ENCODE measurements around the gene MAGEH1.
"Not testable (repeated sequence)": the region's sequence is repeated elsewhere in the genome, so short reads cannot be mapped to it uniquely, and the experiment has no call there.

MAGEH1 gene

DNA sequence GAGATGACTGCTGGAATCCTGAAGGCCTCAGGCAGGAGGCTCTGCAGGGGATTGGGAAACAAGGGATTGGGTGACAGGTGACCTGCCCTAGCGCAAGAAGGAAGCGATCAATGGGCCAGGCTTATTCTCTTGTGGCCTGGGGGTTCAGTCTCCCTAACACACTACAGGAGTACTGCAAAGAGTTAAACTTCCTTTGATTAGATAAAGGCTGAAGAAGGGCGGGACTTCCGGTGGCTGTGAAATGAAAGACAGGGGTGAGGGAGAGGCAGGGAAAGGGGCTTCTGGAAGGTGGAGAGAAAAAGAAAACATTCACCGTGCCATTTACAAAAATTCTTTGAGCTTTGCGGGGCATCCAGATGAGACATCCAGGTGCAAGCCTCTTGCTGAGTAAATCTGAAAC, 3.8 kb downstream of the MAGEH1 start:
- H3K36me3 ChIP-seq (ENCODE audit: control insufficient read depth in 4 of 4, insufficient read depth in 4 of 4, low read length in 3 of 4); H3K27ac ChIP-seq (ENCODE audit: insufficient read depth in 1 of 2, low read depth in 1 of 2, low read length in 2 of 2, poor library complexity in 1 of 2, severe bottlenecking in 2 of 2); H3K27me3 ChIP-seq (replicated peaks in 2 of 5; ENCODE audit: control insufficient read depth in 4 of 5, insufficient read depth in 5 of 5, low read length in 4 of 5); POLR2A ChIA-PET; H3K9me3 ChIP-seq (ENCODE audit: control extremely low read depth in 1 of 5, control insufficient read depth in 4 of 5, insufficient read depth in 2 of 5, low read depth in 1 of 5, low read length in 4 of 5); DNase-seq; CTCF ChIA-PET; H3K4me3 ChIP-seq (ENCODE audit: control insufficient read depth in 1 of 7, extremely low read depth in 1 of 7, insufficient read depth in 4 of 7, low read depth in 2 of 7, low read length in 6 of 7): not testable (repeated sequence)
- peaks cover 0 to 11% (median 7%) of the 10 kb centered on the region in 4 experiments for H3K4me1 ChIP-seq (ENCODE audit: control extremely low read depth in 1 of 4, control insufficient read depth in 4 of 4, insufficient read depth in 4 of 4, low read length in 3 of 4)
- no CpG with 5 or more reads among the region's 6 CpGs for WGBS (ENCODE audit: insufficient coverage)

DNA sequence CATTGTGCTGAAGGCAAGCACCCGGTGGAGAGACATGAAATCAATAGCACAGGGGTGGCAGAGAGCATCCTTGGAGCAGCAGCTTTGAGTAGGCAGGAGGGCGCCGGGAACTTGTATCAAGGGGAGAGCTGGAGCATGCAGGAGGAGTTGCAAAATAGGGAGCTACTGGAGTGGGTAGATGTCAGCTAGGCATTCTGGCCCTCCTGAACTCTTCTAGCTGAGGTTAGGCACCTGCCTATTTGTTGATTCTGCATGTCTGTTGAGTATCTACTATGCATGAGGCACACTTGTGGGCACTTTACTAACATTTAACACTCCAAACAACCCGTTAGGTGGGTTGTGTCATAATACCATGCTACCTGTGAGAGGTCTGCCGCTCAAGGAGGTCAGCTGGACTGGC, 7.5 kb downstream of the MAGEH1 start:
- H3K27me3 ChIP-seq (replicated peaks in 2 of 5; ENCODE audit: control insufficient read depth in 4 of 5, insufficient read depth in 5 of 5, low read length in 4 of 5); DNase-seq; H3K4me1 ChIP-seq (ENCODE audit: control extremely low read depth in 1 of 4, control insufficient read depth in 4 of 4, insufficient read depth in 4 of 4, low read length in 3 of 4); H3K36me3 ChIP-seq (ENCODE audit: control insufficient read depth in 4 of 4, insufficient read depth in 4 of 4, low read length in 3 of 4); H3K9me3 ChIP-seq (ENCODE audit: control extremely low read depth in 1 of 5, control insufficient read depth in 4 of 5, insufficient read depth in 2 of 5, low read depth in 1 of 5, low read length in 4 of 5); H3K27ac ChIP-seq (ENCODE audit: insufficient read depth in 1 of 2, low read depth in 1 of 2, low read length in 2 of 2, poor library complexity in 1 of 2, severe bottlenecking in 2 of 2); POLR2A ChIA-PET; CTCF ChIA-PET; H3K4me3 ChIP-seq (ENCODE audit: control insufficient read depth in 1 of 7, extremely low read depth in 1 of 7, insufficient read depth in 4 of 7, low read depth in 2 of 7, low read length in 6 of 7): not testable (repeated sequence)
- no CpG with 5 or more reads among the region's 5 CpGs for WGBS (ENCODE audit: insufficient coverage)

DNA sequence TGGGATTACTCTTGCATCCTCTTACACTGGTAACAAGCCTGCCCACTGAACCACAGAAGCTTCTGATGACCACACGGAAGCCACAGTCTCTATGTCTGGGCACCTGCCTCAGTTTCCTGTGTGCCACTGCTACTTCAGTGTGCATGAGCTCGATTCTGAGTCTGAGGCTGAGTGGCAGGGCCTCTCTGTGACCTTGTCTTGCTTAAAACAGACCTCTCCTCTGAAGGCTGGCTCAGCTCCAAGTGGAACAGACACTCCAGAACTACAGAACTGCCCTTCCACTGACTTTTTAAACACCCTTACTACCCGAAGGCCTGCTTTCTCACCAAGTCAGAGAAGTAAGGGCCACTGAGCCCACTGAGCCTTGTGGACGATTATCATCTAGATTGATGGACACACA, 8.0 kb downstream of the MAGEH1 start:
- H3K27me3 ChIP-seq (replicated peaks in 2 of 5; ENCODE audit: control insufficient read depth in 4 of 5, insufficient read depth in 5 of 5, low read length in 4 of 5); H3K9me3 ChIP-seq (ENCODE audit: control extremely low read depth in 1 of 5, control insufficient read depth in 4 of 5, insufficient read depth in 2 of 5, low read depth in 1 of 5, low read length in 4 of 5); POLR2A ChIA-PET; H3K36me3 ChIP-seq (ENCODE audit: control insufficient read depth in 4 of 4, insufficient read depth in 4 of 4, low read length in 3 of 4); H3K4me1 ChIP-seq (ENCODE audit: control extremely low read depth in 1 of 4, control insufficient read depth in 4 of 4, insufficient read depth in 4 of 4, low read length in 3 of 4); CTCF ChIA-PET; H3K27ac ChIP-seq (ENCODE audit: insufficient read depth in 1 of 2, low read depth in 1 of 2, low read length in 2 of 2, poor library complexity in 1 of 2, severe bottlenecking in 2 of 2); H3K4me3 ChIP-seq (ENCODE audit: control insufficient read depth in 1 of 7, extremely low read depth in 1 of 7, insufficient read depth in 4 of 7, low read depth in 2 of 7, low read length in 6 of 7); DNase-seq: not testable (repeated sequence)
- no CpG with 5 or more reads among the region's 4 CpGs for WGBS (ENCODE audit: insufficient coverage)

DNA sequence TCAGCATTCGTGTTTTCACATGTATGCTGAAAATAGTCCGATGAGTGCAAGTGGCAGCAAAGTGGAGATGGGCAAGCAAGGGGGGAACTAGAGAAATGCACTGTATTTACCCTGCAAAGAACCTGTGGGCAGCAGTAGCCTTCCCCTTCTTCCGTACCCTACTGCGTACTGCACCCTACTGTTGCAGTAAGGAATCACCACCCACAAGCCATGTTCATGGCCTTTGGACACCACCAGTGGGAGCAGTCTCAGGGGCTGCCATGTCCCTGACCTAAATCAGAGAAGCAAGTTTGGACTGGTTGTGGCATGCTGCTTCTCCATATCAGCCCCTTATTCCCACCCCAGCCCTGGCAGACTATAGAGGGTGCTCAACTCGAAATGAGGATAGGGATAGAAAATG, 12.1 kb downstream of the MAGEH1 start:
- H3K27me3 ChIP-seq (replicated peaks in 2 of 5; ENCODE audit: control insufficient read depth in 4 of 5, insufficient read depth in 5 of 5, low read length in 4 of 5); H3K36me3 ChIP-seq (ENCODE audit: control insufficient read depth in 4 of 4, insufficient read depth in 4 of 4, low read length in 3 of 4); H3K4me3 ChIP-seq (ENCODE audit: control insufficient read depth in 1 of 7, extremely low read depth in 1 of 7, insufficient read depth in 4 of 7, low read depth in 2 of 7, low read length in 6 of 7); DNase-seq; POLR2A ChIA-PET; H3K9me3 ChIP-seq (ENCODE audit: control extremely low read depth in 1 of 5, control insufficient read depth in 4 of 5, insufficient read depth in 2 of 5, low read depth in 1 of 5, low read length in 4 of 5); H3K4me1 ChIP-seq (ENCODE audit: control extremely low read depth in 1 of 4, control insufficient read depth in 4 of 4, insufficient read depth in 4 of 4, low read length in 3 of 4); H3K27ac ChIP-seq (ENCODE audit: insufficient read depth in 1 of 2, low read depth in 1 of 2, low read length in 2 of 2, poor library complexity in 1 of 2, severe bottlenecking in 2 of 2); CTCF ChIA-PET: not testable (repeated sequence)
- no CpG with 5 or more reads among the region's 5 CpGs for WGBS (ENCODE audit: insufficient coverage)

DNA sequence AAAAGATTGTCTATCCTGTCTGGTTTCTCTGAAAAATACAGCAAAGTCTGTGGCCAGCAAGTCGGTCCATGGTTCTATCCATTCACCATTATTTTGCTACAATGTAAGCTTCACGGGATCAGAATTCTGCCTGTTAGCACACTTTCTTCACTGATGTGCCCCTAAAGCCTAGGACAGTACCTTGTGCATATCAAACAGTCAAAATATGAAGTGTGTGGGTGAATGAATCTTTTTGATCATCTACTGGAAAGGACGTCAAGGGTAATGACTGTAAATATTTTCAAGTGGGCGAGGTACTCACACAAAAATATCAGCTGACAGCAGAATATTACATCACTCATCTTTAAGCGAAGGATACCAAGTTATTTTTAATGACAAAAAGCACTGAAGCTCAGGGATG, 13.2 kb downstream of the MAGEH1 start:
- WGBS (ENCODE audit: insufficient coverage), result no CpG with 5 or more reads among the region's 5 CpGs
- DNase-seq; POLR2A ChIA-PET; H3K9me3 ChIP-seq (ENCODE audit: control extremely low read depth in 1 of 5, control insufficient read depth in 4 of 5, insufficient read depth in 2 of 5, low read depth in 1 of 5, low read length in 4 of 5); H3K27ac ChIP-seq (ENCODE audit: insufficient read depth in 1 of 2, low read depth in 1 of 2, low read length in 2 of 2, poor library complexity in 1 of 2, severe bottlenecking in 2 of 2); H3K36me3 ChIP-seq (ENCODE audit: control insufficient read depth in 4 of 4, insufficient read depth in 4 of 4, low read length in 3 of 4); CTCF ChIA-PET; H3K27me3 ChIP-seq (replicated peaks in 2 of 5; ENCODE audit: control insufficient read depth in 4 of 5, insufficient read depth in 5 of 5, low read length in 4 of 5); H3K4me1 ChIP-seq (ENCODE audit: control extremely low read depth in 1 of 4, control insufficient read depth in 4 of 4, insufficient read depth in 4 of 4, low read length in 3 of 4); H3K4me3 ChIP-seq (ENCODE audit: control insufficient read depth in 1 of 7, extremely low read depth in 1 of 7, insufficient read depth in 4 of 7, low read depth in 2 of 7, low read length in 6 of 7): not testable (repeated sequence)

DNA sequence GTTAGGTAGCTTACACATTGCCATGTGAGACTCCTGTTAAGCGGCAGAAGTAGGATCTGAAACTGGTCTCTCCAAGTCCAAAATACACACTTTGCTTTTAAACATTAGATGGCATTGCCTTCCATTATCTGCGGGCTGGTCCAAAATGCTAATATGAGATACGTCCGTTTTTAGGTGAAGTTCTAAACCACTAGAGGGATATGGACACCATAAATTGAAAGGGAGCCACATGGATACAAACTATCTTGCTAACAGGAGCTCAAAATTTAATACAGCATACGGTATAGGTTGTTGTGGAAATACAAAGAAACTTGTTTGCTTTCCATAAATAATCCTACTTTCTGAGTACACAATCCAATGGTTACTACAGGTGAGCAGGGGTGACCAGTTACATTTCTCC, 13.9 kb downstream of the MAGEH1 start:
- WGBS (ENCODE audit: insufficient coverage), result no CpG with 5 or more reads among the region's 5 CpGs
- H3K27me3 ChIP-seq (replicated peaks in 2 of 5; ENCODE audit: control insufficient read depth in 4 of 5, insufficient read depth in 5 of 5, low read length in 4 of 5); H3K4me3 ChIP-seq (ENCODE audit: control insufficient read depth in 1 of 7, extremely low read depth in 1 of 7, insufficient read depth in 4 of 7, low read depth in 2 of 7, low read length in 6 of 7); H3K9me3 ChIP-seq (ENCODE audit: control extremely low read depth in 1 of 5, control insufficient read depth in 4 of 5, insufficient read depth in 2 of 5, low read depth in 1 of 5, low read length in 4 of 5); H3K36me3 ChIP-seq (ENCODE audit: control insufficient read depth in 4 of 4, insufficient read depth in 4 of 4, low read length in 3 of 4); CTCF ChIA-PET; H3K4me1 ChIP-seq (ENCODE audit: control extremely low read depth in 1 of 4, control insufficient read depth in 4 of 4, insufficient read depth in 4 of 4, low read length in 3 of 4); POLR2A ChIA-PET; DNase-seq; H3K27ac ChIP-seq (ENCODE audit: insufficient read depth in 1 of 2, low read depth in 1 of 2, low read length in 2 of 2, poor library complexity in 1 of 2, severe bottlenecking in 2 of 2): not testable (repeated sequence)

DNA sequence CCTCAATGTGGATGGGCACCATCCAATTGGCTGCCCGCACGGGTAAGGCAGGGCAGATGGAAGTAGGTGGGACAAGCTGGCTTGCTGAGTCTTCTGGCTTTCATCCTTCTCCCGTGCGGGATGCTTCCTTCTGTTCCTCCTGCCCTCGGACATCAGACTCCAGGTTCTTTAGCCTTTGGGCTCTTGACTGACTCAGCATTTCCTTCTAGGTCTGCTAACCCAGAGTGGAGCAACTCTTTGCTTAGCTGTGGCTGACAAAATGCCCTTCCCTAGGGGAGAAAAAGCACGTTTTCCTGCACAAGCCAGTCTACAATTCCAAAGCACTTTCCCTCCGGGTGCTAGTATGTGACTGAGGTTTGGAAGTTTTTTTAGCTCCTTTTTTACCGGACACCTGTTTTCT, 28.0 kb downstream of the MAGEH1 start:
- H3K4me1 ChIP-seq (ENCODE audit: control extremely low read depth in 1 of 4, control insufficient read depth in 4 of 4, insufficient read depth in 4 of 4, low read length in 3 of 4); H3K27me3 ChIP-seq (replicated peaks in 2 of 5; ENCODE audit: control insufficient read depth in 4 of 5, insufficient read depth in 5 of 5, low read length in 4 of 5); CTCF ChIA-PET; DNase-seq; H3K9me3 ChIP-seq (ENCODE audit: control extremely low read depth in 1 of 5, control insufficient read depth in 4 of 5, insufficient read depth in 2 of 5, low read depth in 1 of 5, low read length in 4 of 5); H3K4me3 ChIP-seq (ENCODE audit: control insufficient read depth in 1 of 7, extremely low read depth in 1 of 7, insufficient read depth in 4 of 7, low read depth in 2 of 7, low read length in 6 of 7); H3K36me3 ChIP-seq (ENCODE audit: control insufficient read depth in 4 of 4, insufficient read depth in 4 of 4, low read length in 3 of 4); H3K27ac ChIP-seq (ENCODE audit: insufficient read depth in 1 of 2, low read depth in 1 of 2, low read length in 2 of 2, poor library complexity in 1 of 2, severe bottlenecking in 2 of 2); POLR2A ChIA-PET: not testable (repeated sequence)
- 77% methylated on average over 4 of the region's 8 CpGs for WGBS (ENCODE audit: insufficient coverage)
